T1000 (cell line): Measurements from ENCODE around the gene ATP1A3.

Experiments used
- DNase-seq: peaks from one replicate; lab custom pipeline; 2025; ENCODE audit warnings: mixed read lengths; lab: John Stamatoyannopoulos, UW

ATP1A3 gene

DNA sequence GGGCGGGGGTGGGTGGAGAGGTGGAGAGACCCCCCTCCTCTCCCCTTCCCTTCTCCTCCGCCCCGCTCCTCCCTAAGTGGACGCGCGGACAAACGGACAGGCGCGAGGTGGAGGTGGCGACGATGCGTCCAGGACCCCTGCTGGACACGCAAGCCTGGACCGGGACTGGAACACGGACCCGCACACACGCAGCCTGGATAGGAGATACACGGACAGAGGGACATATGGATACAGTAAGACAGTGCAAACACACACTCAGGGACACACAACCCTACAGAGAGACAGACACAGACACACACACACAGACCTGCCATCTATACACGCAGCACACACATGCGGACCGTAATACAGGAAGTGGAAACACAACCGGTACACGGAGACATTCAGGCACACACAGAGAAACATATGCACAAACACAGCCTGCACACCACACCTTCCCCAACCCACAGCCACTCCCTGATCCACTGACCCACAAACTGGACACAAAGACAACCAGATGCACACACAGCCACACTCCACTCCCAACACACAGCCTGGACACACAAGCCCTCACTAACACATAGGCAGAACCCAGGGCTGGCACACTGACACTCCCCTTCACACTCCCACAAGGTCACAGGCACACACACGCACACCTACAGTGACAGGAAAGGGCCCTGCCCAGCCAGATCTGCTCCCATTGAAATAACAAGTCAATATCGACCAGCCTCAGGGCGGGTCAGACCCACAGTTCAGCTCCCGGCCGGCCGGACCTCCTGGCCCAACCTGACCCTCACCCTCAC, 65.1 kb downstream of the ATP1A3 start:
- DNase-seq: no peak

DNA sequence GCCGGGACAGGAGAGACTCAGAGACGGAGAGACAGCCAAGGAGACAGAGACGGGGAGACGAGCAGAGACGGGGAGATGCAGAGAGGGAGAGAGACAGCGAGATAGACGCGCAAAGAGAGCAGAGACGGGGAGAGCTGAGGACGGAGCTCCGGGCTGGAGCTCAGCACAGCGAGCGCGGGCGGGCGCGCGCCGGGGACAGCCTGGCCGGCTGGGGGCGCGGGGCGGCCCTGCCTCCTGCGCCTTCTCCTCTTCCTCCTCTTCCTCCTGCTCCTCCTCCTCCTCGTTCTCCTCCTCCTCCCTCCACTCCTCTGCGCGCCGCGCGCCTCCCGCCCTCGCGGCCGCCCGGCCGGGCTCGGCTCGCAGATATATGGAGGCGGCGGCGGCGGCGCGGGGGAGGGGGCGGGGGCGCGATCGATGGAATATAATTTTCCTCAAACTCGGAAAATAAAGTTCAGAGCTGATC, 65.8 kb downstream of the ATP1A3 start, which contains the start of gene ERFL:
Gene ERFL (minus strand): TSS at position 229 of the 463 bp plus-strand sequence. CDS start 15,530 bp downstream, outside the sequence.
- no peak for DNase-seq

DNA sequence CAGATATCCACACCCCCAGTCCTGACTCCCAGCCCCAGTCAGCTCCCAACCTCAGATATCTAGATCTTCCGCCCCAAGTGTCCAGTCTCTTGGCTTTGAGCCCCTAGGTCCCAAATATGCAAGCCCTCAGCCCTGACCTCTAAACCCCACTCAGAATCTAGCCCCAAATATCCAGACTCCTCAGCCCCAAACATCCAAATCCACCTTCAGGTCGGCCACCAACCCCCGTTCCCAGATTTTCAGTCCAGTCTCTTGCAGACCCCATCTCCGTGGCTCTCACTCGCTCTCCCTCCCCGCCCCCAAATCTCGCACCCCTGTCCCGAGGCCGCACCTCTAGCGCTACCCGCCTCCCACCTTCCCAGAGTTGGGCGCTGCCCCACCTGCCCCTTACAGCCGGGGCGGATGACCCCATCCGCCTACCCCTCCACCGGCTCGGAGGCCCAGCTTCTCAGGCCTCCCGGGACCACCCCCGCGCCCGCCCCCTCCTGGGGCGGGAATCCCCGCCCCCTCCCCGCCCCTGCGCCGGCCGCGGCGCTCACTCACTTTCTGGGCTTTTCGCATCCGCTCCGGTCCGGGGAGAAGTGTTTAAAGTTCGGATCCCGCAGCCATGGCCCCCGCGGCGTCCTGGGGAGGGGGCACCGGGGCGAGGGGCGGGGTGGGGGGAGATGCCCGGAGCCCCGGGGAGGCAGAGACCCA, 66.4 kb downstream of the ATP1A3 start:
- no peak for DNase-seq

DNA sequence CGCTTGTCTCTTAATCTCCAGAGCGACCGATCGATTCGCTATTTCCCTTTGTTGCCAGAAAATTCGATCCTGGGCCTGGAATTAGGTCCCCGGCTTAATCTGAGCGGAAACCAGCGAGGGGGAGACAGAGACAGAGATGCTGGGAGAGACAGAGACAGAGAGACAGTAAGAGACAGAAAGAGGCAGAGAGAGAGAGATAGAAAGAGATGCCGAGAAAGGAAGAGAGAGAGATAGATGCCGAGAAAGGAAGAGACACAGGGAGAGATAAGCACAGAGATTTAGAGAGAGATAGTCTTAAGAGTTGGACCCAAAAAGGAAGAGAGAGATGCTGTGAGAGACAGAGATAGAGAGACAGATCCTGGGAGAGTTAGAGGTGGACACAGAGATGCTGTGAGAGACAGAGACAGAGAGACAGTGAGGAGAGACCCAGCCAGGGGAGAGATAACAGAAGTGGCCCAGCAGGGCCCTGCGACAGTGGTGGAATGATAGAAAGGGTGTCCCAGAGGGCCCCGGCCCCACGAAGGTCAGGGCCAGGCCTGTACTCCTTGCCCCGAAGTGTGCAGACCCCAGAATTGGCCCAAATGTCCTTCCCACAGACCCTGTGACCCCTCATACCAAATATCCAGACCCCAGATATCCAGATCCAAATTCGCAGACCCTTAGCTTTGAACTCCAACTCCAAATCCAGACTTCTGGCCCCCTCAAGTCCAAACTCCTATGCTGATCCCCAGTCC, 67.1 kb downstream of the ATP1A3 start:
- no peak for DNase-seq

DNA sequence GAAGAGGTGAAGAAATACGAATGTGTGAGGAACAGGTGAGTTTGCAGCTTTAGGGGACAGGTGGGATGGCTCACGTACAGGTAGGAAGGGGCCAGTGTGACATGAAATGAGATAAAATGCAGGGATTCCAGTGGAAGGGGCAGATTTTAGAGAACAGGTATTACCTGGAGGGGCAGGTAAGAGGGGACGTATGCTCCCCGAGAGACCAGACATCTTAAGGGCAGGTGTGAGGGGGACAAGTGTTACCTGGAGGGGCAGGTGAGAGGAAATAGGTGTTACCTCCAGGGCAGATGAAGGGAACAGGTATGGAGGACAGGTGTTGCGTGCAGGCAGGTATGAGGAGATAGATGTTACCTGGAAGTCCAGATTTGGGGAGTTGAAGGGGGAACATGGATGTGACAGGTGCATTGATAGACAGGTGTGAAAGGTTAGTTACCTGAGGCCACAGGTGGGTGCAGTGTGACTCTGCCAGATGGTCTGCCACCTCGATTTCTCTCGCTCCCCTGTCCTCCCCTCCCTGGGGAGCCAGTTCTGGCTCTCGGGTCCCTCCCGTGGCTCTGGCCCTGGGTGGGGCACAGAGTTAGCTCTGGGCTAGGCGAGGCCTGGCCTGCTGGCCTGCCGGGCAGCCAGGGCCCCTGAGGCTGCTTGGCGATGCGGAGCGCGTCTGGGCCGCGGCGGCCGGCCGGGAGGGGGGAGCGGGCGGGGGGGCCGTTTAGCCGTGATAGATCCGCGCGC, 67.8 kb downstream of the ATP1A3 start:
- DNase-seq: no peak

DNA sequence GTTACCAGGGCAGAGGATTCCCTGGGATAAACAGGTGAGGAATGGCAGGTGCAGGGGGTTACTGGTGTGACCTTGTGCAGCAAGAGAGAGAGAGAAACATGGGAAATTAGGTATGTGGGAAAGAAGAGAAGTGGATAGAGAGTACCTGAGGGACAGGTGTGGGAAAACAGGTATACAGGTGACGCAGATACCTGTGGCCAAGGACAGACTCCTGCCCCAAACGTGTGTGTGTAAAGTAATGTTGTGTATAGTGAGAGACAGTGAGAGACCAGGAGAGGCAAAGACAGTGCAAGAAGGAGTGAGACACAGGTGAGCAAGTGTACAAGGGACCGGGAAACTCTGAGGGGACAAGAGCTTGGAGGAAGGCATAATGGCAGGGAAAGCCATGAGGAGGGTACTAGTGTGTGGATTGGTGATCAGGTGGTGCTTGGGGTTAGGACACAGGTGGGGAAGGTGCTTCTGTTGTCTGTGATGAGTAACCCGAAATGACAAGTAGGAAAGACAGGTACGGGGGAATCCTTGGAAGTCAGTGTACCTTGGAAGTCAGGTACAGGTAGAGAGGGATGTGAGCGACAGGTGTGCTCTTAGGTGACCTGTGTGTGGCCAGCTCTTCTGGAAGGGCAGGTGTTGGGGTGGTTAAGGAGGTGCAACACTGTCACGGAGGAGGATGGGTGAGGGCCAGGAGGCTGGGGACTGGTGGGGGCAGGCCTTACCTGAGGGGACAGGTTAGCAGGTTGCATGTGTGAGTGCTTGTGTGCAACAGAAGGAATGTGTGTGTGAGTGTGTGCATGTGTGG, 68.6 kb downstream of the ATP1A3 start:
- DNase-seq: no peak

DNA sequence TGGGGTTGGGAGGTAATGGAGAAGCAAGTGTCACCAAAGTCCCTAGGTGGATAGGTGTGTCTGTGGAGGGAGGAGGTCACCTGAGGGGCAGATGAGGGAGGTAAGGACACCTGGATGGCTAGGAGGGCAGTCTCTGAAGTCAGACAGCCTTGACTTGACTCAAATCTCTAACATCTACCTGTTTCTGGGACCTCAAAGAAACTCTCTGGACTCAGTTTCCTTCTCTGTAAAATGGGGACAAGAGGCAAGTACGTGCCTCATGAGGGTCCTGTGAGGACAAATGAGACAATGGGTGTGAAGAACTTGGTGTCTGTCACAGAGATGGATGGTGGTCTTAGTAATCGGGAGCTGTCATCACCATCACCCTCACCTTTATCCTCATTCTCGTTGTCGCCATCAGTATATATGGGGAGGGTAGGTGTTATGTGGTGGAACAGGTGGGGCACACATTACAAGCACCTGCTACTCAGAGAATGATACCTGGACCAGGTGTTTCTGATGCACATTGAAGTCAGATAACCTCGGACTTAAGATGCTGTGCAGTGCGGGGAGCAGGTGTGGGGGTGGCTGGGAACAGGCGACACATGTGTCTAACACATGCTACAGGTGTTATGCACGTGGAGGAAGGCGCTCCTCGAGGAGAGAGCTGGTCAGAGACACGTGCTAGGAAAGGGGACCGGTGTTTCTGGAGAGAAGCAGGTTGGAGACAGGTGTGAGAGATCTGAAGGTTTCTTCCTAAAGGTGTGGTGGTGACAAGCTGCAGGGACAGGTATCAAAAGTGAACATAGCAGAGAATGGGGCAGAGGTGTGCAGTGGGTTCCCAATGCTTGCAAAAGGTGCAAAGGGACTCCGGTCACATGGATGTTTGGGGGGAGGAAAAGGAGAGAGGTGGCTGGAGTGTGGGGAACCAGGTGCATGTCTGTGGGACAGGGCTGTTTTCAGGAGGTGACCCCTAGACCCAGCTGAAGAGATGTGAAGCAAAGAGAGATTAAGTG, 69.6 kb downstream of the ATP1A3 start:
- DNase-seq: no peak

DNA sequence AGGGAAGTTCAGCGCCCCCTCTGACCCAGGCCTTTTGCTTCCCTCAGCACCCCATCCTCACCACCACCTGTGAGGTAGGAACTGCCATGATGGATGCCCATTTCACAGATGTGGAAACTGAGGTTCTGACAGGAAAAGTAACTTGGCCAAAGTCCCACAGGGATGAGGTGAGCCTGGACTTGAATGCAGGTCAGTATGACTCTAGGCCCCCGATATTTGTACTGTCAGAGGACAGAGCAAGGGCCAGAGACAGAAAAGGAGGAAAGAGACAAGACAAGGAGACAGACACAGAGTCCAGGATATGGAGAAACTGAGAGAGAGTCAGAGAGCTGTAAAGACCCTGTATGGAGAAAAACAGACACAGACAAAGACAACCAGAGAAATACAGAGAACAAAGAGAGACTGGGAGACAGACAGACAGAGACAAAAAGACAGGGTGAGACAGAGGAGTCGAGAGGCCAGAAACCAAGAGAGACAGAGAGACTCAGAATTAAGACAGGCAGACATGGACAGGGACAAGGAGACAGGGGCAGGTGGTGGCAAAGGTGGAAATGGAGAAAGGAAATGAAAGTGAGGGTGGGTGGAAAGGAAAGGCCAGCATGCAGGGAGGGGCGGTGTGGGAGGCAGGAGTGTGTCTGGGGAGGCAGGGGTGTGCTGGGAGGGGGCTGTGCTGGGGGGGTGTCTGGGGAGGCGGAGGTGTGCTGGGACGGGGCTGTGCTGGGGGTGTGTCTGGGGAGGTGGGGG, 70.8 kb downstream of the ATP1A3 start:
- no peak for DNase-seq

DNA sequence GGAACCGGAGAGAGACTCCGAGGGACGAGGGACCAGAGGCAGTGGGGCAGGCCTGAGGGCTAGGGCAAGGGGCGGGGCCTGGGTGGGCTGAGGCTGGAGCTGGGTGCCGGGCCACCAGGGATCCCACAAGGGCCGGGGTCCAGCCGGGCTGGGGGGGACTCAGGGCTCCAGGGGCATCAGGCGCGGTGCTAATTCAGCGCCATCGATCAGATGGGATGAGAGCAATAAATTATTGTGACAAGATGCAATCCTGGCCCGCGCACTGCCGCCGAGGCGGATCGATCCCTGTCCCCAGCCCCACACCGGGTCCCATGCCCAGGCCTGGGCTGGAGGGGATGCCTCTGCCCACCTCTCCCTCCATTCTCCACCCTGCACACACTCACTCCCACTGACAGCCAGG, 71.4 kb downstream of the ATP1A3 start:
- DNase-seq: no peak

DNA sequence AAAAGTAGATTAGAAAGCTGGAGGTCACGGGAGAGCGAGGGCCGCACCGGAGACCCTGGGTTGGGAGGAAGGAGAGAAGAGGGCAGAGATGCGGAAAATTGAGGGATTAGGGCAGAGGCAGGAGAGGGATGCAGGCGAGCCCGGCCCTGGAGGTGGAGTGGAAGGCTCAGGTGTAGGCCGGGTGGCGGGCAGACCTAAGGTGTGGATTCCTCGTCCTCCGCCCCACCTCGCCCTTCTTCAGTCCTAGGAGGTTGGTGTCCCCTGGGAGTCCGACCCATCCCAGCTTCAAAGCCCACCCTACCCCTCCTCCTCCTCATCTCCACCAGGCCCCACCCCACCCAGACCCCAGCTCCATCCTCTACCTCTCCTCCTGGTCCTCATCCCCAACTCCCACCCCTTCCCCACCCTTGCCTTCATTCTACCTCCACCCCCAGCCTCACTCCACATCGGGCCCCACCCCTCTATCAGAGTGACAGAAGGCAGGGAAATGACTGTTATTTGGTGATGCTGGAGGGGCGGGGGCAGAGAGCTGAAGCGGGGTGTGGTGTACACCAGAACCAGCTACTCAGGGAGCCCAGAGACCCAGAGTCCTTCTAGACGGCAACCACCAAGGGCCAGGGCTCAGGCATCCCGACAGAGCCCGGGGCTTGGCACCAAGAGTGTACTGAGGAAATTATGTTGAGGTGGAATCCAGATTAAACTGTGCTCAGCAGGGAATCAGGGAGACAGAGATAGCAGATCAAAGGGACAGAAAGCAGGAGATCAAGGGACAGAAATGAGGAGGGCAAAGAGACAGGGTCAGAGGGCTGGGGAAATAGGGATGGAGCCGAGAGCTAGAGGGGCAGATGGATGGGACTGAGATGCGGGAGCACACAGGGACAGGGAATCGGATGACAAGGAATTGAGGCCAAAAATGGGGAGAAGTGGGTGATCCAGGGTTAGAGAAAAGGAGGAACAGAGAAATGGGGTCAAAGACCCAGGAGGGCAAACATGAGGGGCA, 72.2 kb downstream of the ATP1A3 start:
- no peak for DNase-seq

DNA sequence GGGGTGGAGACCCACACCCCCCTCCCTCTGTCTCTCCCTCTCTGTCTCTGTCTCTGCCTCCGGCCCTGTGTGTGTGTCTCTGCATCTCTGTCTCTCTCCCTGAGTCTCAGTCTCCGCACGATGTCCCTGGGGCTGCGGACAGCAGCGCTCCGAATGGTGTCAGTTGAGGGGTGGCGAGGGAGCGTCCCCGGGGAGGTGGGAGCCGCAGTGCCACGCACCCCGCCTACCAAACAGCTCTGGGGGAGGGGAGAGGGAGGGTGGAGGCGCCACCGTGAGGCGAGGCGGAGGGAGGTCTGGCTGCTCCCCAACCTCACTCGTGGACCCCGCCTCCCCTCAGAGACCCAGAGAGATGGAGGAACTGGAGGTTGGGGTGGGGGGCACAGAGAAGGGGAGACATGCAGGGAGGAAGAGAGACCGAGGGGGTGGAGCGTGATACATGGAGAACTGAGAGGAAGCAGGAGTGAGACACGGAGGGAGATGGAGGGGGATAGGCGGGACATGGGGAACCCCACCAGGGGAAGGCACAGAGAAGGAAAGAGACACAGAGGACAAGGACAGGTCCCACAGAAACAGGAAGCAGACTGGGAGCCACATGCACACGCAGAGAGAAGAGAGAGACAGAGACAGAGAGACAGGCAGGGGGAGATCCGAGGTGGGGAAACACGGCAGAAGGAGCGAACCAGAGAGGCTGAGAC, 73.0 kb downstream of the ATP1A3 start:
- no peak for DNase-seq

DNA sequence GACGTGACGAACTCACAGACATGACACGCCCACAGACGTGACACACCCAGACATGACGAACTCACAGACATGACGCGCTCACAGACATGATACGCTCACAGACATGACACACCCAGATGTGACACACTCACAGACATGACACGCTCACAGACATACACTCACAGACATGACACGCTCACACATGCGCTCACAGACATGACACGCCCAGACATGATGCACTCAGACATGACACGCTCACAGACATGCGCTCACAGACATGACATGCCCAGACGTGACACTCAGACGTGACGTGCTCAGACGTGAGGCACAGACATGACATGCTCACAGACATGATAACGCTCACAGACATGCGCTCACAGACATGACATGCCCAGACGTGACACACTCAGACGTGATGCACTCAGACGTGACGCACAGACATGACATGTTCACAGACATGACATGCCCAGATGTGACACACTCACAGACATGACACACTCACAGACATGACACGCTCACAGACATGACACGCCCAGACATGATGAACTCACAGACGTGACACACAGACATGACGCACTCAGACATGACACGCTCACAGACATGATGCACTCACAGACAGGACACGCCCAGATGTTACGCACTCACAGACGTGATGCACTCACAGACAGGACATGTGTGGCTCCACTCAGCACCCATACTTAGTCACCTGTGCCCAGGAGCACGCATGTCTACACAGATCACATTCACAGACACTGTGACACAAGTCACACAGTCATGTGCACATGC, 73.9 kb downstream of the ATP1A3 start:
- no peak for DNase-seq

DNA sequence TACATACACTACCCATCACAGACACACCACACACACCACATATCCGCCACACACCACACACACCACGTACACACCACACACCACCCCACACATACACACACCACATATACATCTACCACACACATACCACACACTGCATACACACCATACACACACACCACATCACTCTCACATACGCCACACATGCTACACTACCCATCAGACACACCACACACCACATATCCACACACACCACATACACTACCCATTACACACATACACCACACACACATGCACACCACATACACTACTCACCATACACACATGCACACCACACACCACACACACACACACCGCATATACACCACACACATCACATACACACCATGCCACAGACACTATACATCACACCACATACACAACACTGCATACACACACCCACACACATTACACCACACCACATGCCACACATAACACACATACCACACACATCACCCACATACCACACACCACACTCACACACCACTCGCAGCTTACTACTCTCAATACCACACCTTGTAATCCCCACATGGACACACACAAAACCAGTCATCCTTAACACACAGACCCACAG, 75.3 kb downstream of the ATP1A3 start:
- no peak for DNase-seq

DNA sequence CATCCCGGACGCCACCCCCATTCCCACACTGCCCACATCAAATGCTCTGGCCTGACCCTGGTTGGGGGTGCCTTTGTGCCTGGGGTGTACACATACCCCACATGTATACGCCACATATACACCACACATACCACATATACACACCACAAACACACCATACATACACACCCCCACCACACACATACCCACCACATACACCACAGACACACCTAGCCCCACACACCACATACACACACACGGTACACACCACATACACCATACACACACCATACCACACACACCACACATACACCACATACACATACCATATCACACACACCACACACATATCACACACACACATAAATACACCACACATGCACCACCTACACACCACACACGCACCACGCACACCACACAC, 75.9 kb downstream of the ATP1A3 start:
- DNase-seq: no peak

DNA sequence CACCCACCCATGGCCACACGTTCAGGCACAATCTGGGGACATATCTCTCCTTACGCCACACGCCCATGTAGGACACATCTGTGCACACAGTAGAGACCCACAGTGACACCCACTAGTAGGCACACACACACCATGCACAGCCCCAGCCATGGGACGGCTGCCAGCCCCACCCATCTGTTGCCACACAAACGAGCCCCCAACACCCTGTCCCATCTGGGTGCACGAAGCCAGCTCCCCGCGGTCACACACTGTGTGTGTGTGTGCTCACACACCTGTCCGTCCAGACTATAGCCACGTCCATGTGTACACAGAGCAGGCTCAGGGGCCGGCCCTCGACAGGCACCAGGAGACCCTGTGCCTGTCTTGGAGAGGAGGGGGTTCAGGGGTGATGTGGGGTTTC, 76.4 kb downstream of the ATP1A3 start:
- DNase-seq: no peak
